Subcutaneous adipose tissue (tissue), 4 donors: ENCODE data around the gene FGD6. TPM values are rescaled to one million over a fixed set of nuclear protein-coding genes. Genes with fewer than 3 reads are reported as not detected.

Source experiments
- CTCF ChIP-seq: fragments of 450-650 bp; IDR thresholded peaks from one replicate; pipeline ENCODE4 v1.5.1; 2016; ENCODE audit warnings: low read depth, mild to moderate bottlenecking, control low read depth, antibody characterized with exemption, moderate library complexity
- total RNA-seq, 4 donors: library from RNA; depleted of rRNA; stranded (reverse); fragments of >200 nt; gene quantifications; one replicate each; pipeline ENCODE4 v1.1.0, GENCODE V29; 2016

Gene FGD6
- total RNA-seq, 4 donors from 2014 or later: 3.4 to 13.8 (median 7.6) TPM

DNA sequence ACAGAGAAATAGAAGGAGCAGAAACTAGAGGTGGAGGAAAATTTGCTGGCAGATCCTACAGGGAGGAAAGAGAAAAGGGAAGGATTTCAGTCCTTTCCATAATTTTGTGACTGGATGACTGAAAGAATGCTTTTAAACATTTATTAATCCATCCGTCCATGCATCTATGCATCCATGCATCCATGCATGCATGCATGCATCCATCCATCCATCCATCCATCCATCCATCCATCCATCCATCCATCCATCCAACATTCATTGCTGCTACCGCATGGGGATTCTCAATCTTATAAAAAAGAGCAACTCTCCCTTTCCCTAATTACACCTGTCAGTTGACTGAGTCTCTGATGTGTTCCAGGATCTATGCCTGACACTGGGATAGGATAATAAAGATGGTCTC lies 88.2 kb downstream of the FGD6 start:
- TF ChIP-seq CTCF: no peak

GRCh38 chr12:95126736-95127135 lies 90.5 kb downstream of the FGD6 start:
- TF ChIP-seq CTCF: no peak

DNA sequence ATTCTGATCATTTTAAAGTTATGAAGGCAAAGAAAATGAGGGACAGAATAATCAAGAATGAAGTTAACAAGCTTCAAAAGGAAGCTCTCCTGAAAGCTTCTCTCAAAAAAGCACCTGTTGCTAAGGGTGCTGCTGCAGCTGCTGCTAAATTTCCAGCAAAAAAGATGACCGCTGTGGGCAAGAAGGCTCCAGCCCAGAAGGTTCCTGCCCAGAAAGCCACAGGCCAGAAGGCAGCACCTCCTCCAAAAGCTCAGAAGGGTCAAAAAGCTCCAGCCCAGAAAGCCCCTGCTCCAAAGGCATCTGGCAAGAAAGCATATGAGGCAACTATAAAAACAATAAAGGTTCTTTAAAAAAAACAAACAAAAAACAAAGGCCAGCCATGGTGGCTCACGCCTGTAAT lies 91.2 kb downstream of the FGD6 start:
- TF ChIP-seq CTCF: no peak

DNA sequence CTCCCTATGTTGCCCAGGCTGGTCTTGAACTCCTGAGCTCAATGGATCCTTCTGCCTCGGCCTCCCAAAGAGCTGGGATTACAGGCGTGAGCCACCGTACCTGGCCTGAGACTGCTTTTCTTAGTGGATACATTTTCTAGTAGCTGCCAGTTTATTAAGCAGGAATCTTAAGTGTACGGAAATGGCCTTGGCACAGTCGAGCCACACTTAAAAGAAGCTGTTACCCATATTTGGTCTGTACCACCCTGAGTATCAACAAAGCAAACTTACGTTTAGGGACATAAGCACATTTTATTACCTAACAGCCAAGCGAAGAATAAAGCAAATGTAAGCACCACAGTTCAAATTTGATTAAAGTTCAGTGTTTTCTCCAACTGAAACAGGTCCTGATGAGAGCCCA lies 93.2 kb downstream of the FGD6 start:
- no peak for TF ChIP-seq CTCF

DNA sequence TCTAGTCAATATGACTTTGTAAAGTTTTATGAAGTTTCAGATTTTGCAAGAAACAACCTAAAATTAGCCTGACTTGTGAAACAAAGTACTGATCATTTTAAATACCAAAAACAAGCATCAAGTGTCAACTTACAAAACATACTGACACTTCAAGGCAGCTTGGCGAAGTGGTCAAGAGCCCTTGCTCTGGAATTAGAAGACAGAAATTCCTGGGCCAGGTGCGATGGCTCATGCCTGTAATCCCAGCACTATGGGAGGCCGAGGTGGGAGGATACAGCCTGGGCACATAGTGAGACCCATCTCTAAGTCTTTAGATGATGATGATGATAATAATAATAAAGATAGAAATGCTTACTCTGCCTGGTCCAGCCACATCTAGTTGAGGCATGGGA lies 98.5 kb downstream of the FGD6 start:
- TF ChIP-seq CTCF: no peak

DNA sequence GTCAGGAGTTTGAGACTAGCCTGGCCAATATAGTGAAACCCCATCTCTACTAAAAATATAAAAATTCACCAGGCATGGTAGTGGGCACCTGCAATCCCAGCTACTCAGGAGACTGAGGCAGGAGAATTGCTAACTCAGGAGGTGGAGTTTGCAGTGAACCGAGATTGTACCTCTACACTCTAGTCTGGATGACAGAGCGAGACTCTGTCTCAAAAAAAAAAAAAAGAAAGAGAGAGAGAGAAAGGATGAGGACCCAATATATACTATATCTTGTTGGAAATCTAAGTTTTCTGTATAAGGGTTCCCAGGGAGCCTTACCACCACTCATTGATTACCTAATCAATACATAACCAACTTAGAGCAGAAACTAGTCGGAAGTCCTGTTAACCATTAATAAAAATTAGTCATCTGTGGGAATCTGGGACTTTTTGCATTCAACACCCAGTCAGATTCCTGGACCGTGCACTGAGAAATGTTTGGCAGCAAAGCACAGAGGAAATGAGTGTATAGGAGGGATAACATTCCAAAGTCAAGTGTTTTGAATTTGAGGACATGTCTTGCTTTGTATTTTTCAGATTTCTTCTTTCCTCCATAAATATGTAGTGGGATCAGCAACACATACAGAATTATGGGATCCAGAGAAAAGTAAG lies 99.0 kb downstream of the FGD6 start:
- TF ChIP-seq CTCF: no peak

- no peak for TF ChIP-seq CTCF
Observed at GRCh38 chr12:95117178-95117599, 100.1 kb downstream of the FGD6 start.
